NCI-H2171 treated with DMSO at 0.1 percent for 48 hours (cell line): ENCODE results near the gene ARHGEF5.
"Not testable (repeated sequence)": the region's sequence is repeated elsewhere in the genome, so short reads cannot be mapped to it uniquely, and the experiment has no call there.

ENCODE experiments used
- DNase-seq: peaks from one replicate; lab custom pipeline; 2025; lab: John Stamatoyannopoulos, UW

Gene ARHGEF5

GRCh38 chr7:144355176-144355822 is at the start of gene ARHGEF5:
Gene ARHGEF5, plus strand, starts transcription at chr7:144355402. Its CDS starts 7,268 bp downstream, at chr7:144362670.
- DNase-seq, result not testable (repeated sequence)

DNA sequence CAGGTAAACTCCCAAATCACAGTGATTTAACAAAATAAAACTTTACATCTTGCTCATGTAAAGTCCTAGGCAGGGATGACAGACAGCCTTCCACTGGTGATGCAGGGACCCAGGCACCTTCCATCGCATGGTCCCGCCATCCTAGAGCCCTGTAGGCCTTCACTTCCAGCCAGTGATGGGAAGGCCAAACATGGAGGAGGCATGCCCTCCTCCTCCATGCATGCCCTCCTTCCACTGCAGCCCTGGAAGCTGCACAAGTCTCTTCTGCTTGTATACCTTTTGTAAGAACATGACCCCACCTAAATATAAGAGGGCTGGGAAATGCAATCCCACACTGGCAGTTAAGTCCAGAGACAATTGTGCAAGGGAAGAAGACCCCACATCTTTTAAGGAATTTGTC is 45.5 kb upstream of the ARHGEF5 start:
- not testable (repeated sequence) for DNase-seq

DNA sequence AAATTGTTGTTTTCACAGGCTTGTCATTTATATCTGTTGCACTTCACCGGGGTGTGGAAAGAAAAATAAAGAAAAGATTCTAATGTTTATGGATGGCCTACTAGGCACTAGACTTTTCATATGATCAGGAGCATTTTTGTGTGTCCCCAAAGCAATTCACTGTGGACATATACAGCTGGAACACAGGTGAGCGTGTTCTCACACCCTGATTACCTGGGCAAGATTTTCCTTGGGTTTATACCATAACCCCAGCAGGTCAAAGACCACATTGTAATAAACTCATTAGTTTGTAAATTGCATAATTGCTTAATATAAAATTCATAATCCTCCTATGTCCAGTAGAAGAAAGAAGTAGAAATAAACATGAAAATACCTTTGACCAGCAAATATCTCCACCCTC is 44.0 kb upstream of the ARHGEF5 start:
- DNase-seq, result not testable (repeated sequence)

- not testable (repeated sequence) for DNase-seq
Measured at GRCh38 chr7:144311872-144312469, 43.2 kb upstream of the ARHGEF5 start, which contains the start of gene OR2A1. Gene OR2A1, plus strand, starts transcription at chr7:144312419. Its CDS starts 5,706 bp downstream, at chr7:144318125.

- not testable (repeated sequence) for DNase-seq
Measured at GRCh38 chr7:144317537-144317936, 37.7 kb upstream of the ARHGEF5 start.

DNA sequence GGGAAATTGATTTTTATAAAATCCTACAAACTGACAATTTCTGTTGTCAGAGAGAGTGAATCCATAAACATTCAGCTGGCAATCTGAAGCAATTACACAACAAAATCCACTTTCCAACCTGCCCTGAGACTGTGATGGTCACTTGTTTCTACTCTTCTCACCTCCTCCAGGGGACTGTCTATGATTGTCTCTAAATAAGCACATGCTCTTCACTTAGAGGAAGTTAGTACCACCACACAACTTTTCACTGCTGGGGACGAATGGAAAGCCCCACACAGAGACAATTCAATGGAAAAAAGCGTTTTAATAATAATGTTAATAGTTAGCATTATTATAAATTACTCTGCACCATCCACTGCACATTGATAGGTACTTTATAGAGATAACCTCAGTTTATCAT is 35.7 kb upstream of the ARHGEF5 start:
- DNase-seq, result not testable (repeated sequence)

- not testable (repeated sequence) for DNase-seq
Measured at GRCh38 chr7:144321677-144322206, 33.5 kb upstream of the ARHGEF5 start.

GRCh38 chr7:144323359-144323758 is 31.8 kb upstream of the ARHGEF5 start:
- not testable (repeated sequence) for DNase-seq

- DNase-seq, result not testable (repeated sequence)
Measured at GRCh38 chr7:144325868-144326267, 29.3 kb upstream of the ARHGEF5 start.

DNA sequence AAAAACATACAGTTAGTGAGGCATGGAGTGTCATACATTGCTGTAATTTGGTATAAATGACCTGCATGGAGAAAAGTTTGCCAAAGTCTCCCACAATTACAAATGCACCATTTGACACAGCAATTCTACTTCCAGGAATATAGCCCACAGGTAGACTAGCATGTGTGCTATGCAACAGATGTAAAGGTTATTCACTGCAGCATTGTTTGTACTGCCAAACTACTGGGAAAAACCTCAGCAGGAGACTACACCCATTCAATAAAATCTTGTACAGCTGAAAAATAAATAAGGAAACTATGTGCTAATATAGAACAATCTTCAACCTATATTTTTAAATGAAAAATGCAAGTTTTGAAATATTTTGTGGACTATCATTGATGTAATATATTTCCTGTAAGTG is 25.2 kb upstream of the ARHGEF5 start:
- DNase-seq, result not testable (repeated sequence)

GRCh38 chr7:144331221-144331995 is 23.8 kb upstream of the ARHGEF5 start:
- not testable (repeated sequence) for DNase-seq

DNA sequence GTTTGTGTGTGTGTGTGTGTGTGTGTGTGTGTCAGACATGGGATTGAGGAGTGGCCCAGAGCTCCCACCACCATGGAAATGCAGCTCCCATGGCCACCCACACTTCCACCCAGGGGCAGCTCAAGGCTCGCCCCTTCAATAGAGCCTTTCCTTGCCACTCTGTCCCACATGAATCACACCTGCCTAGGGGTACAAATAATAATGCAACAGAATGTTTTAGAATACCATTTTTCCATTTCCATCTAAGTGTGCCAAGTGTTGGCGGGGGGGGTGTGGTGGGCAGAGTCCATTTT is 23.3 kb upstream of the ARHGEF5 start:
- DNase-seq, result not testable (repeated sequence)

- DNase-seq, result not testable (repeated sequence)
Measured at GRCh38 chr7:144348625-144349024, 6.6 kb upstream of the ARHGEF5 start.

DNA sequence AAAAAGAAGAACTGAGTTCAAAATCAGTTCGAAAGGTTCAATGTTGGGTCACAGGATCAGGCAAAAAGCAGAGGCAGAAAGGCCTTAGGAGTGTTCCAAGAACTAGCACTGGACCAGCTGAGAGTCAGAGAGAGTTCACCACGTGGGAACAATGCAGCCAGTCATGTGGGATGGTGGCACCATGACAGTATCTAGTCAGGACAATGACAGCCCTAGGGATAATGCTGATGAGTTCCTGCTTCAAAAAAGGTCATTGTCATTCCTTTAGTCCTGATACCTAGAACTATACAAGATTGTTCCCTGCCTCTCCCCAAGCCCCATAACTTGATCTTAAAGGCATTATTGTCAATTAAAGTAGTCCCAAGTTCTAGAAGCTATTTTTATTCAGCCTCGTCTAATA is 3.5 kb upstream of the ARHGEF5 start:
- not testable (repeated sequence) for DNase-seq

DNA sequence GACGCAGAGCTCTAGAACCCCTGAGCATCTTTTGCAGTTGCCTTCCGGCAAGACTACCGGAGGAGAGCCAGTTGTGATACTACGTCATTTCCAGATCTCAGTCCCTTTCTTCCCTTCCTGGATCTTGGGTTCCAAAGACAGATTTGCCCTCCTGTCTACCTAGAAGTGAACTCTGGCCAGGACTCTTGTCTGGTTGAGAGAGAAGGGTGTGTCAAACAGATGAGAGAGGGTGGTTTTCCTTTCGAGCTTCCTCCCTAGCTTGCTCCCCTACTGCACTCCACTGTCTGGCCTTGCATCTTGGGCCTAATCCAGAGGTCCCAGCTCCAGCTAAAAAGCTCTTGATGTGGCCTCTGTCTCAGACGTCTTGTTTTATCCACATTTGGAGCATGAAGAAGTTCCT is 983 bp downstream of the ARHGEF5 start:
- not testable (repeated sequence) for DNase-seq

DNA sequence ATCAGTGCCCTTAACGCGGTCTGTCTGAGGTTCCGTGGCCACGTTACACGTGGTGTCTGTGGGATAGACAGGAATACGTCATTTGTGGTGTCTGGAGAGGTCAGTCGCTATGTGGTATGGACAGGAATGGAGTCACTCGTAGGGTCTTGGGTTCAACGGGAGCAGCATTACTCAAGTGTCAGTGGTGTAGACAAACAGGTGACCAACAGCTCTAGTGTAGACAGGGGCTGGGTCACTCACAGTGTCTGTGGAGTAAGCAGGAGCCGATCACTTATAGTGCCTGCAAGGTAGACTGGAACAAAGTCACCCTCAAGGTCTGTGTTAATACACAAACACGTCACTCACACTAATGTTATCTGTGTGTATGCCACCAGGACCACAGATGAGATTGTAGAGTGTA is 1.7 kb downstream of the ARHGEF5 start:
- DNase-seq, result not testable (repeated sequence)

DNA sequence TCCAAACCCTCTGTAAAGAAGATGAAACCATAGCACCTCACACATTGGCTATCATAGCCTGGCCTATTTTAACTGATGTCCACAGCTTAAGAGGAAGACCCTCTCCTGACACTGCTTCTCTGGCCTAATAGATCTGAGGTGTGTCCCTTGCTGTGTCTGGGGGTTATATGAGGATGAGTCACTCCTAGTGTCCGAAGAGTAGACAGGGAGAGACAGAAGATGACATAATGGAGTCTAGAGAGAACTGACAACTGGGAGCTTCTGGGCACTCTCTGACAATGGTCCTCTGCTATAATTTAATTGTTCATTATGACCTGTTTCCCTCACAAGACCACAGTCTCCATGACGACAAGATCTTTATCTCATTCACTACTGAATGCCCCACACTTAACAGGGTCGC is 6.9 kb downstream of the ARHGEF5 start:
- not testable (repeated sequence) for DNase-seq

- DNase-seq, result not testable (repeated sequence)
Measured at GRCh38 chr7:144365523-144365922, 10.3 kb downstream of the ARHGEF5 start.

GRCh38 chr7:144367250-144367649 is 12.0 kb downstream of the ARHGEF5 start:
- DNase-seq, result not testable (repeated sequence)

DNA sequence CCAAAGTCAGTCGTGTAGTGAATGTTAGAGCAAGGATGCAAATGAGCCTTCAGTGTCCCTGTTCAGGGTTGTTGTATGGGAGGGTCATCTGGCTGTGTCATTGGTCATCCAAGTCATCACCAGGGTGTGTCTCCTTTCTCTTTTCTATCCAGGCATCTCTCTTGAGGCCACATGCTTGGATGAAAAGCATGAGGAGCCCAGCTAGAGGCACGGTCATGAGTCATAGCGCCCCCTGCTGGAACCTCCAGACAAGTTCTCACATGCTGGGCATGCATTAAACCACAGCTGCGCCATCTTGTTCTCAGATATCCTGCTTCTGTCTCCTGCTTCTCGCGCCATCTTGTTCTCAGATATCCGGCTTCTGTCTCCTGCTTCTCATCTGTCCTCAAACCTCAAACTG is 14.0 kb downstream of the ARHGEF5 start:
- DNase-seq, result not testable (repeated sequence)

GRCh38 chr7:144378651-144379050 is 23.4 kb downstream of the ARHGEF5 start:
- no peak for DNase-seq

DNA sequence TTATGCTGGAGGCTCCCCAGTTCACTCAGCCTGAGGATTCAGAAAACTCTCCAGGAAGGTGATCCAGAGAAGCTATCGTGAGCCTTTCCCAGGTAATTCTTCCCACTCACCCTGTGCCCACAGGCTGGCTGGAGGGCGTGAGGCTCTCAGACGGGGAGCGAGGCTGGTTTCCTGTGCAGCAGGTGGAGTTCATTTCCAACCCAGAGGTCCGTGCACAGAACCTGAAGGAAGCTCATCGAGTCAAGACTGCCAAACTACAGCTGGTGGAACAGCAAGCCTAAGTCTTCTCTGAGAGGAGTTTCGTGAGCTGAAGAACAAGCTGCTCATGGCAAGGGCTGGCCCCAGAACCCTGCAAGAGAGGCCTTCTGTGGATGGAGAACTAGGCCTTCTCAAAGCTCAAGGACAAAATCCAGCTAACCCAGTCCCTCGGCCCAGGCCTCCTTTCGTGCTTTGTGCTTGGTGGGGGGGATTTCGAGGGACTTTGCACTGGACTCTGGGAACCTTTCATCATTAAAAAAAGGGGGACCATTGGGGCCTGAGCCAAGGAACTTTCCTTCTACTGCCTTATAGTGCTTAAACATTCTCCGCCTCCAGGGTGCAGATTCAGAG is 24.7 kb downstream of the ARHGEF5 start:
- DNase-seq, result no peak
